ENCODE results near the gene OLFML3. TPM values are rescaled to one million over a fixed set of nuclear protein-coding genes. Genes with fewer than 3 reads are reported as not detected.

Gene OLFML3
- total and polyA plus RNA-seq, 12 donors = 6.1 to 19.7 (median 11.0) TPM

DNA sequence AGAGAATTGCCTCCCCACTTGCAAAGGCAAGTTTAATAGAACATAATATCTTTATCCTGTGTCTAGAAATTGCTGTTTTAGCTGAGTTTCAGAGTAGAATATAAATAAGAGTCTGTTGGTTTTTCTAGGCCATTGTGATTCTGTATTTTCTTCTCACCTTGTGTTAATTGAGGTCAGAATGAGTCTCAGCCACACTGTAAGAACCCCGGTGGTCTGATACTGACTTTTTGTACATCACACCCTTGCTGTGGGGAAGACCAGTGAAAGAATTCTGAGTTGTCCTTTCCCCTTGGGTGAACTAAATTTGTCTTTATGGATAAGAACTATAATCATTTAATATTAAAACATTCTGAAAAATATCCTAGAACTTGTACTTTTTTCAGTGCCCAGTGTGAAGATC lies 43.3 kb upstream of the OLFML3 start:
- 74% methylated on average over 1 of the region's 1 CpG for WGBS, 2 donors
- ATAC-seq (no peak), DNase-seq (no peak)
- TF ChIP-seq, protein P1, sequence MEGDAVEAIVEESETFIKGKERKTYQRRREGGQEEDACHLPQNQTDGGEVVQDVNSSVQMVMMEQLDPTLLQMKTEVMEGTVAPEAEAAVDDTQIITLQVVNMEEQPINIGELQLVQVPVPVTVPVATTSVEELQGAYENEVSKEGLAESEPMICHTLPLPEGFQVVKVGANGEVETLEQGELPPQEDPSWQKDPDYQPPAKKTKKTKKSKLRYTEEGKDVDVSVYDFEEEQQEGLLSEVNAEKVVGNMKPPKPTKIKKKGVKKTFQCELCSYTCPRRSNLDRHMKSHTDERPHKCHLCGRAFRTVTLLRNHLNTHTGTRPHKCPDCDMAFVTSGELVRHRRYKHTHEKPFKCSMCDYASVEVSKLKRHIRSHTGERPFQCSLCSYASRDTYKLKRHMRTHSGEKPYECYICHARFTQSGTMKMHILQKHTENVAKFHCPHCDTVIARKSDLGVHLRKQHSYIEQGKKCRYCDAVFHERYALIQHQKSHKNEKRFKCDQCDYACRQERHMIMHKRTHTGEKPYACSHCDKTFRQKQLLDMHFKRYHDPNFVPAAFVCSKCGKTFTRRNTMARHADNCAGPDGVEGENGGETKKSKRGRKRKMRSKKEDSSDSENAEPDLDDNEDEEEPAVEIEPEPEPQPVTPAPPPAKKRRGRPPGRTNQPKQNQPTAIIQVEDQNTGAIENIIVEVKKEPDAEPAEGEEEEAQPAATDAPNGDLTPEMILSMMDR (IDR thresholded peaks at IDR 0.05) = no peak
- no peaks in the 10 kb centered on the region for H3K27me3 ChIP-seq
- H3K27ac ChIP-seq = no peak overlapping the region
- H3K36me3 ChIP-seq = peaks cover 0 to 9% (median 7%) of the 10 kb centered on the region in 9 donors
- intact Hi-C loops (cut with DNase I) = loop anchor here in 1 of 10 donors (10.0 kb wide), 1 partner anchor 101 kb away; no protein-coding TSS in a partner anchor
- H3K4me3 ChIP-seq = no peak overlapping the region
- peaks cover 1 to 92% (median 47%) of the 10 kb centered on the region in 9 donors for H3K4me1 ChIP-seq
- H3K9me3 ChIP-seq = no peaks in the 10 kb centered on the region

DNA sequence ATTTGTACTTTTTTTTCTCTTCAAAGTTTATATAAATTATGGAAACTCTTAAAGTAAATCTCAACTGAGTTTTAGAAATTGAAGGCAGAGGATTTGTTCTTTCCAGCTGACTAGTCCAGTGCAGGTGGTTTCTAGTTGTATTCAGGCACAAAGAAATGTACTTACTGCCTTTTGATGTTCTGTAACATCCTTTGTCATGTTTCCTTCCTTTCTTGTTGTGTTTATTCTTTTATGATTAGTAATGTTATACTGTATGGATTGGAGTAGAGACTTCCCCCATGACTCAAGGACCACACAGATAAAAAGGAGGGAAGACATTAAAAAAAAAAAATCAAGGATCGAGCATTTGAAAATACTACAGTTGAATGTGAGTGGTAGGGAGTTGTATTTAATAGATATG lies 42.1 kb upstream of the OLFML3 start:
- Histone ChIP-seq H3K4me3 (no peak overlapping the region), H3K4me1 (peaks cover 0 to 80% (median 35%) of the 10 kb centered on the region in 9 donors), H3K27ac (no peak overlapping the region), H3K36me3 (peaks cover 0 to 21% (median 8%) of the 10 kb centered on the region in 9 donors), H3K9me3 (no peaks in the 10 kb centered on the region), H3K27me3 (no peaks in the 10 kb centered on the region)
- DNase-seq = no peak
- TF ChIP-seq, protein P1 (IDR thresholded peaks at IDR 0.05) = no peak
- no peak for ATAC-seq
- intact Hi-C loops (cut with DNase I) = loop anchor here in 1 of 10 donors (10.0 kb wide), 1 partner anchor 102 kb away; no protein-coding TSS in a partner anchor
- WGBS, 2 donors = 74 to 86% methylated on average over 1 of the region's 1 CpG

DNA sequence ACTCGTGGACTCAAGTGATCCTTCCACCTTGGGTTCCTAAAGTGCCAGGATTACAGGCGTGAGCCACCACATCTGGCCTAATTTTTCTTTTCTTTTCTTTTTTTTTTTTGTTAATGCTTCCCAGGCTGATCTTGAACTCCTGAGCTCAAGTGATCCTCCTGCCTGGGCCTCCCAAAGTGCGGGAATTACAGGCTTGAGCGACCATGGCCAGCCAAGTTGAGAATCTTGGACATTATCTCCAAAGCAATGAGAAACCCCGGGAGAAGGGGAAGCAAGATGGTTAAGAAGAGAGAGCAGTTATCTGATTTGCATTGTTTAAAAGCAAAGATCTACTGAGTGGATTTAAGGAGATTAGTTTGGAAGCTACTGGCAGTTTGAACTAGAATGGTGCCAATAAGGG lies 41.1 kb upstream of the OLFML3 start:
- Histone ChIP-seq H3K4me1 (peaks cover 0 to 74% (median 26%) of the 10 kb centered on the region in 9 donors), H3K27ac (no peak overlapping the region), H3K9me3 (no peaks in the 10 kb centered on the region), H3K27me3 (no peaks in the 10 kb centered on the region), H3K36me3 (peaks cover 0 to 29% (median 8%) of the 10 kb centered on the region in 9 donors), H3K4me3 (no peak overlapping the region)
- DNase-seq = no peak
- ATAC-seq = no peak
- intact Hi-C loops (cut with DNase I) = loop anchor here in 1 of 10 donors (10.0 kb wide), 1 partner anchor 103 kb away; no protein-coding TSS in a partner anchor
- 67 to 83% methylated on average over 5 of the region's 5 CpGs for WGBS, 2 donors
- TF ChIP-seq, protein P1 (IDR thresholded peaks at IDR 0.05) = no peak

DNA sequence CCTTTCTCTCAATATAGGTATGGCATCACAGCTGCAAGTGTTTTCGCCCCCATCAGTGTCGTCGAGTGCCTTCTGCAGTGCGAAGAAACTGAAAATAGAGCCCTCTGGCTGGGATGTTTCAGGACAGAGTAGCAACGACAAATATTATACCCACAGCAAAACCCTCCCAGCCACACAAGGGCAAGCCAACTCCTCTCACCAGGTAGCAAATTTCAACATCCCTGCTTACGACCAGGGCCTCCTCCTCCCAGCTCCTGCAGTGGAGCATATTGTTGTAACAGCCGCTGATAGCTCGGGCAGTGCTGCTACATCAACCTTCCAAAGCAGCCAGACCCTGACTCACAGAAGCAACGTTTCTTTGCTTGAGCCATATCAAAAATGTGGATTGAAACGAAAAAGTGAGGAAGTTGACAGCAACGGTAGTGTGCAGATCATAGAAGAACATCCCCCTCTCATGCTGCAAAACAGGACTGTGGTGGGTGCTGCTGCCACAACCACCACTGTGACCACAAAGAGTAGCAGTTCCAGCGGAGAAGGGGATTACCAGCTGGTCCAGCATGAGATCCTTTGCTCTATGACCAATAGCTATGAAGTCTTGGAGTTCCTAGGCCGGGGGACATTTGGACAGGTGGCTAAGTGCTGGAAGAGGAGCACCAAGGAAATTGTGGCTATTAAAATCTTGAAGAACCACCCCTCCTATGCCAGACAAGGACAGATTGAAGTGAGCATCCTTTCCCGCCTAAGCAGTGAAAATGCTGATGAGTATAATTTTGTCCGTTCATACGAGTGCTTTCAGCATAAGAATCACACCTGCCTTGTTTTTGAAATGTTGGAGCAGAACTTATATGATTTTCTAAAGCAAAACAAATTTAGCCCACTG lies 38.7 kb upstream of the OLFML3 start:
- Histone ChIP-seq H3K36me3 (peaks cover 0 to 49% (median 8%) of the 10 kb centered on the region in 9 donors), H3K4me3 (no peak overlapping the region), H3K27me3 (no peaks in the 10 kb centered on the region), H3K9me3 (no peaks in the 10 kb centered on the region), H3K27ac (peak overlapping the region in 1 of 10 donors; percentile 41), H3K4me1 (peaks cover 0 to 60% (median 17%) of the 10 kb centered on the region in 9 donors)
- 74 to 75% methylated on average over 16 of the region's 16 CpGs for WGBS, 2 donors
- ATAC-seq = peak in 3 of 8 donors; percentile 19 to 29 (median 24)
- no peak for DNase-seq
- intact Hi-C loops (cut with DNase I) = no loop called here
- TF ChIP-seq, protein P1 (IDR thresholded peaks at IDR 0.05) = no peak
